Liver (tissue), 3 donors: ENCODE results near the gene LRIG1.

Experiments used
- EGR1 ChIP-seq, 2 donors: IDR thresholded peaks; 2 replicates each; pipeline ENCODE4 v1.6.1; 2016 to 2018; ENCODE audit warnings: antibody characterized with exemption in 2 of 2, low read depth in 2 of 2
- RXRA ChIP-seq, 2 donors: IDR thresholded peaks; 2 replicates each; pipeline ENCODE4 v1.6.1; 2017 to 2018; ENCODE audit warnings: antibody characterized with exemption in 2 of 2, mild to moderate bottlenecking in 1 of 2
- TAF1 ChIP-seq: conservative IDR thresholded peaks from 2 replicates; pipeline ENCODE4 v1.6.1; 2016; ENCODE audit warnings: antibody characterized with exemption, mild to moderate bottlenecking
- TF ChIP-seq, protein P1 (sequence below): fragments of 150-350 bp; IDR thresholded peaks from 2 replicates; pipeline ENCODE4 v1.5.1; 2017; ENCODE audit warnings: improper control_type of control experiment, low read depth, low read length; ENCODE audit not compliant: missing input control
- TF ChIP-seq, protein P2 (sequence below): IDR thresholded peaks from 2 replicates; pipeline ENCODE4 v1.6.1; 2016; ENCODE audit warnings: antibody characterized with exemption
- donor health status: healthy.
- donor health status: healthy.

DNA sequence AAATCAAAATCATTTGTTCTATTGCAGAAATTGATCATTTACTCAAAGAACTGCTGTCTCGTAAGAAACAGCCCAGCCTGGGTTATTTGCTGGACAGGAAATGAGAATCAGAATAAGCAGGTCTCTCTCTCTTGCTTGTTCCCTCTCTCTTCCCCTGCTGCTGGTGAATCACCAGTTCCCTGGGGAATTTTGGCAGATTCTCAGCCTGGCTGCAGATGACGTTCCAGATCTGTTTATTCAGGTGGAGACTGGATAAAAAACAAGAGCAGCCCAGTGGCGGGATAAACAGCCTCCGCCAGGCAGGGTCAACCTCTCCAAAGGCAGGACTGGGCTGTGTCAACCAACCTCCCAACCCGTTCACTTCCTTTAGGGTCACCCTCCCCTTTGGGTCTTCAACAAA, 72.1 kb downstream of the LRIG1 start:
- peak; percentile 38 to 75 for TF ChIP-seq RXRA (IDR thresholded peaks at IDR 0.05)
- TF ChIP-seq, protein P1, sequence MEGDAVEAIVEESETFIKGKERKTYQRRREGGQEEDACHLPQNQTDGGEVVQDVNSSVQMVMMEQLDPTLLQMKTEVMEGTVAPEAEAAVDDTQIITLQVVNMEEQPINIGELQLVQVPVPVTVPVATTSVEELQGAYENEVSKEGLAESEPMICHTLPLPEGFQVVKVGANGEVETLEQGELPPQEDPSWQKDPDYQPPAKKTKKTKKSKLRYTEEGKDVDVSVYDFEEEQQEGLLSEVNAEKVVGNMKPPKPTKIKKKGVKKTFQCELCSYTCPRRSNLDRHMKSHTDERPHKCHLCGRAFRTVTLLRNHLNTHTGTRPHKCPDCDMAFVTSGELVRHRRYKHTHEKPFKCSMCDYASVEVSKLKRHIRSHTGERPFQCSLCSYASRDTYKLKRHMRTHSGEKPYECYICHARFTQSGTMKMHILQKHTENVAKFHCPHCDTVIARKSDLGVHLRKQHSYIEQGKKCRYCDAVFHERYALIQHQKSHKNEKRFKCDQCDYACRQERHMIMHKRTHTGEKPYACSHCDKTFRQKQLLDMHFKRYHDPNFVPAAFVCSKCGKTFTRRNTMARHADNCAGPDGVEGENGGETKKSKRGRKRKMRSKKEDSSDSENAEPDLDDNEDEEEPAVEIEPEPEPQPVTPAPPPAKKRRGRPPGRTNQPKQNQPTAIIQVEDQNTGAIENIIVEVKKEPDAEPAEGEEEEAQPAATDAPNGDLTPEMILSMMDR: no peak
- TF ChIP-seq, protein P2, sequence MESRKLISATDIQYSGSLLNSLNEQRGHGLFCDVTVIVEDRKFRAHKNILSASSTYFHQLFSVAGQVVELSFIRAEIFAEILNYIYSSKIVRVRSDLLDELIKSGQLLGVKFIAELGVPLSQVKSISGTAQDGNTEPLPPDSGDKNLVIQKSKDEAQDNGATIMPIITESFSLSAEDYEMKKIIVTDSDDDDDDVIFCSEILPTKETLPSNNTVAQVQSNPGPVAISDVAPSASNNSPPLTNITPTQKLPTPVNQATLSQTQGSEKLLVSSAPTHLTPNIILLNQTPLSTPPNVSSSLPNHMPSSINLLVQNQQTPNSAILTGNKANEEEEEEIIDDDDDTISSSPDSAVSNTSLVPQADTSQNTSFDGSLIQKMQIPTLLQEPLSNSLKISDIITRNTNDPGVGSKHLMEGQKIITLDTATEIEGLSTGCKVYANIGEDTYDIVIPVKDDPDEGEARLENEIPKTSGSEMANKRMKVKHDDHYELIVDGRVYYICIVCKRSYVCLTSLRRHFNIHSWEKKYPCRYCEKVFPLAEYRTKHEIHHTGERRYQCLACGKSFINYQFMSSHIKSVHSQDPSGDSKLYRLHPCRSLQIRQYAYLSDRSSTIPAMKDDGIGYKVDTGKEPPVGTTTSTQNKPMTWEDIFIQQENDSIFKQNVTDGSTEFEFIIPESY: peak; percentile 70
- TF ChIP-seq EGR1 (IDR thresholded peaks at IDR 0.05; ENCODE audit: low read depth in 2 of 2): no peak
- peak; percentile 21 for TF ChIP-seq TAF1
